ENCODE measurements around the gene KRT12. TPM values are rescaled to one million over a fixed set of nuclear protein-coding genes. Genes with fewer than 3 reads are reported as not detected.
A peak's percentile ranks its signal among the peaks of the same experiment; 100 is the strongest.

The KRT12 gene
- polyA plus RNA-seq, 1 of the 3 experiments (the other 2 are of a cell fraction): not detected

DNA sequence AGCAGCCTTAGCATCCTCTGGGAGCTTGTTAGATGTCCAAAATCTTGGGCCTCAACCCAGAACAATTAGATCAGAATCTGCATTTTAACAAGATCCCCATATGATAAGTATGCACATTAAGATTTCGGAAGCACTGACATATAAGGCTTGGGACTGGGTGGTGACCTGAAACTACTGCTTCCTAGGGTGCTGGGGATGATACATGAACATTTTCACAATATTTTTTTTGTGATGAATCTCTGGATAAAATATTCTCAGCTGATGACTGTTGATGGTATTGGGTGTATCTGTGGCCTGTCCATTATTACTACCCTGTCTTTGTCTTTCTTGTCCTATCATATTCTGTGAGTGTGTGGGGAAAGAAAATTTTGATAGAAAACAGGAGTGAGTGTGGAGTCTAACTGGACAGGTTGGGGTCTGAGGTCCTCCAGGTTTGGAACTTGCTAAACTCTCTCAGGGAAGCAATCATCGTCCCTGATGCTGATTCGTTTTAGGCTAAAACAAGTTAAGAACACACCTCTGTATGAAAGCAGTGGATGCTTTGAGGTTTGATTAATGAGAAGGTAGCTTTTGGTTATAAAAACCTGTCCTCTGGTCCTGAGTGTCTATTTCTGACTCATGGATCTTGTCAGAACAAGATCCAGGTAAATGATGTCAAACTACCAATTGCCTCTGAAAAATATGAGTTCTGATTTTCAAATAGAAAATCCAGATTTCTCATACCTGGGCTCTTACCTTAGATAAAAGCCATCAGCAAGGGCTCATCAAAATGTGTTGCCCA is 47.2 kb upstream of the KRT12 start:
- TF ChIP-seq GABPA (IDR thresholded peaks at IDR 0.05; ENCODE audit: low read depth) (no peak), SMC3 (IDR thresholded peaks at IDR 0.05; ENCODE audit: low read depth, low read length) (no peak), ZBTB33 (IDR thresholded peaks at IDR 0.05; ENCODE audit: borderline replicate concordance, low read depth) (no peak), PBX3 (IDR thresholded peaks at IDR 0.05) (no peak), GATA2 (CRISPR knock-in tag; IDR thresholded peaks at IDR 0.05) (no peak), TAF1 (IDR thresholded peaks at IDR 0.05; ENCODE audit: borderline replicate concordance, low read depth, low read length) (no peak), NFIC (IDR thresholded peaks at IDR 0.05; ENCODE audit: borderline replicate concordance) (no peak), NRF1 (IDR thresholded peaks at IDR 0.05; ENCODE audit: low read depth, low read length) (no peak), RAD21 (IDR thresholded peaks at IDR 0.05; ENCODE audit: low read length) (no peak), MXI1 (IDR thresholded peaks at IDR 0.05; ENCODE audit: low read depth, low read length) (no peak), FOSL2 (IDR thresholded peaks at IDR 0.05; ENCODE audit: borderline replicate concordance, low read depth) (no peak), RFX5 (IDR thresholded peaks at IDR 0.05; ENCODE audit: low read length) (no peak), YY1 (IDR thresholded peaks at IDR 0.05; ENCODE audit: low read depth) (no peak), POLR2AphosphoS5 (IDR thresholded peaks at IDR 0.05; ENCODE audit: low read depth, low read length) (no peak), CHD2 (IDR thresholded peaks at IDR 0.05; ENCODE audit: low read length, partially characterized antibody) (no peak)
- TF ChIP-seq, protein P1, sequence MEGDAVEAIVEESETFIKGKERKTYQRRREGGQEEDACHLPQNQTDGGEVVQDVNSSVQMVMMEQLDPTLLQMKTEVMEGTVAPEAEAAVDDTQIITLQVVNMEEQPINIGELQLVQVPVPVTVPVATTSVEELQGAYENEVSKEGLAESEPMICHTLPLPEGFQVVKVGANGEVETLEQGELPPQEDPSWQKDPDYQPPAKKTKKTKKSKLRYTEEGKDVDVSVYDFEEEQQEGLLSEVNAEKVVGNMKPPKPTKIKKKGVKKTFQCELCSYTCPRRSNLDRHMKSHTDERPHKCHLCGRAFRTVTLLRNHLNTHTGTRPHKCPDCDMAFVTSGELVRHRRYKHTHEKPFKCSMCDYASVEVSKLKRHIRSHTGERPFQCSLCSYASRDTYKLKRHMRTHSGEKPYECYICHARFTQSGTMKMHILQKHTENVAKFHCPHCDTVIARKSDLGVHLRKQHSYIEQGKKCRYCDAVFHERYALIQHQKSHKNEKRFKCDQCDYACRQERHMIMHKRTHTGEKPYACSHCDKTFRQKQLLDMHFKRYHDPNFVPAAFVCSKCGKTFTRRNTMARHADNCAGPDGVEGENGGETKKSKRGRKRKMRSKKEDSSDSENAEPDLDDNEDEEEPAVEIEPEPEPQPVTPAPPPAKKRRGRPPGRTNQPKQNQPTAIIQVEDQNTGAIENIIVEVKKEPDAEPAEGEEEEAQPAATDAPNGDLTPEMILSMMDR (IDR thresholded peaks at IDR 0.05): no peak
- POLR2A ChIA-PET: no interaction called here
- CTCF ChIA-PET: interaction anchor here (0.8 to 11.9 kb wide), 6 partner anchors 10 to 752 kb away, joined by 3 to 140 read pairs (median 16); no protein-coding TSS in a partner anchor
- Histone ChIP-seq H2AFZ (ENCODE audit: low read depth) (no peak overlapping the region), H3K9me3 (no peaks in the 10 kb centered on the region), H4K20me1 (ENCODE audit: insufficient read depth) (no peaks in the 10 kb centered on the region), H3K27ac (ENCODE audit: low read depth in 2 of 2, low read length in 1 of 2) (peak overlapping the region in 1 of 2 experiments; percentile 77; a peak in 1 of 4 replicates), H3K27me3 (ENCODE audit: insufficient read depth) (no peaks in the 10 kb centered on the region), H3F3A (replicated peaks; ENCODE audit: insufficient read depth) (peaks cover 19% of the 10 kb centered on the region), H3K79me2 (ENCODE audit: insufficient read depth) (no peaks in the 10 kb centered on the region), H3K36me3 (replicated peaks in 1 of 2; ENCODE audit: control insufficient read depth in 1 of 2, insufficient read depth in 2 of 2, low read length in 1 of 2) (no peaks in the 10 kb centered on the region), H3K4me3 (ENCODE audit: low read depth in 2 of 2, low read length in 1 of 2) (no peak overlapping the region), H3K4me1 (ENCODE audit: control insufficient read depth in 1 of 2, insufficient read depth in 2 of 2, low read depth in 1 of 2, low read length in 1 of 2) (peaks cover 0 to 14% of the 10 kb centered on the region in 2 experiments; a peak in 3 of 4 replicates), H3K9me2 (no peaks in the 10 kb centered on the region), H3K9ac (no peak overlapping the region), H3K4me2 (no peak overlapping the region)
- WGBS (ENCODE audit: low lambda C conversion rate): 41% methylated on average over 3 of the region's 3 CpGs
- DNase-seq: no peak

Measured in SK-N-SH (cell line).